Pulmonary artery endothelial cell (primary cell): Measurements from ENCODE around the gene DNLZ. TPM values are rescaled to one million over a fixed set of nuclear protein-coding genes. Genes with fewer than 3 reads are reported as not detected.
"Not testable (repeated sequence)": the region's sequence is repeated elsewhere in the genome, so short reads cannot be mapped to it uniquely, and the experiment has no call there.

ENCODE experiments used
- DNase-seq: peaks from one replicate; pipeline ENCODE4 v3.0.0-alpha.2; 2011; ENCODE audit warnings: low read depth, low spot score
- total RNA-seq: library from RNA; depleted of rRNA; stranded (reverse); fragments of >200 nt; gene quantifications from 2 replicates; pipeline ENCODE4 v1.2.3, GENCODE V29; 2014

The DNLZ gene
- total RNA-seq, 1 donor from 2014 or later = 15.7 TPM

GRCh38 chr9:136361047-136361753 is 2.3 kb downstream of the DNLZ start:
- DNase-seq = no peak

- DNase-seq = no peak
Measured at GRCh38 chr9:136359774-136360718, 3.5 kb downstream of the DNLZ start.

- DNase-seq = no peak
Measured at GRCh38 chr9:136358888-136359287, 4.7 kb downstream of the DNLZ start.

- DNase-seq = no peak
Measured at GRCh38 chr9:136358016-136358415, 5.5 kb downstream of the DNLZ start.

GRCh38 chr9:136357202-136357725 is 6.3 kb downstream of the DNLZ start:
- no peak for DNase-seq

GRCh38 chr9:136355616-136356557 is 7.7 kb downstream of the DNLZ start:
- DNase-seq = no peak

- no peak for DNase-seq
Measured at GRCh38 chr9:136354592-136355085, 8.9 kb downstream of the DNLZ start.

- no peak for DNase-seq
Measured at GRCh38 chr9:136353757-136354488, 9.6 kb downstream of the DNLZ start.

- no peak for DNase-seq
Measured at GRCh38 chr9:136353088-136353487, 10.5 kb downstream of the DNLZ start.

GRCh38 chr9:136352682-136353081 is 10.9 kb downstream of the DNLZ start:
- no peak for DNase-seq

- not testable (repeated sequence) for DNase-seq
Measured at GRCh38 chr9:136351868-136352267, 11.7 kb downstream of the DNLZ start.

GRCh38 chr9:136351252-136351800 is 12.2 kb downstream of the DNLZ start:
- no peak for DNase-seq

GRCh38 chr9:136349546-136349945 is 14.0 kb downstream of the DNLZ start:
- DNase-seq = no peak

- no peak for DNase-seq
Measured at GRCh38 chr9:136348691-136349090, 14.9 kb downstream of the DNLZ start.

GRCh38 chr9:136347472-136348256 is 15.9 kb downstream of the DNLZ start:
- no peak for DNase-seq

- no peak for DNase-seq
Measured at GRCh38 chr9:136346927-136347465, 16.5 kb downstream of the DNLZ start.

- DNase-seq = no peak
Measured at GRCh38 chr9:136346157-136346481, 17.4 kb downstream of the DNLZ start.

- no peak for DNase-seq
Measured at GRCh38 chr9:136345281-136346156, 18.0 kb downstream of the DNLZ start.
